ENCODE data around the gene BTBD9. TPM values are rescaled to one million over a fixed set of nuclear protein-coding genes. Genes with fewer than 3 reads are reported as not detected.

Gene BTBD9
- total RNA-seq, 1 experiment from 2014 or later, result 8.9 TPM

GRCh38 chr6:38155144-38155543 lies 484.6 kb downstream of the BTBD9 start:
- Histone ChIP-seq H3K56ac (ENCODE audit: insufficient read length, low read depth, low read length) (no peak overlapping the region), H3K23me2 (ENCODE audit: insufficient read length, low read depth, low read length, poor library complexity, severe bottlenecking) (no peaks in the 10 kb centered on the region), H4K5ac (ENCODE audit: insufficient read length, low read depth, low read length) (no peak overlapping the region), H3K27ac (ENCODE audit: insufficient read length, low read depth, low read length) (no peak overlapping the region), H3T11ph (ENCODE audit: low read length) (no peak overlapping the region), H3K27me3 (ENCODE audit: insufficient read depth, low read length) (no peaks in the 10 kb centered on the region), H3K79me1 (ENCODE audit: insufficient read depth, low read depth, low read length, poor library complexity, severe bottlenecking) (no peaks in the 10 kb centered on the region), H3K4me1 (ENCODE audit: insufficient read depth, low read length) (no peaks in the 10 kb centered on the region), H2BK12ac (ENCODE audit: insufficient read length, low read depth, low read length) (no peak overlapping the region), H4K91ac (ENCODE audit: insufficient read length, low read depth, low read length) (no peak overlapping the region), H3K4ac (ENCODE audit: low read depth, low read length) (no peak overlapping the region), H3K9ac (ENCODE audit: extremely low read depth, insufficient read length, low read length) (no peak overlapping the region), H3K4me2 (ENCODE audit: insufficient read depth, insufficient read length, low read length) (no peak overlapping the region), H3K23ac (ENCODE audit: insufficient read length, low read depth, low read length) (no peak overlapping the region), H2BK20ac (ENCODE audit: low read depth, low read length, poor library complexity, severe bottlenecking) (no peak overlapping the region), H2BK15ac (ENCODE audit: low read depth, low read length) (no peak overlapping the region), H4K20me1 (ENCODE audit: control insufficient read depth, insufficient read depth, insufficient read length) (no peaks in the 10 kb centered on the region), H3K9me3 (ENCODE audit: control insufficient read depth, low read depth, low read length) (no peaks in the 10 kb centered on the region), H4K8ac (replicated peaks; ENCODE audit: insufficient read length, low read depth, low read length) (no peak overlapping the region), H3K18ac (ENCODE audit: insufficient read length, low read depth, low read length) (no peak overlapping the region), H3K79me2 (ENCODE audit: insufficient read depth, low read length) (no peaks in the 10 kb centered on the region), H2BK5ac (ENCODE audit: insufficient read length, low read length) (no peak overlapping the region), H3K14ac (ENCODE audit: insufficient read depth, low read length) (no peak overlapping the region), H2AK5ac (ENCODE audit: insufficient read length, low read length) (no peak overlapping the region), H2BK120ac (ENCODE audit: low read depth, low read length, poor library complexity, severe bottlenecking) (no peak overlapping the region), H2AFZ (ENCODE audit: low read length) (no peak overlapping the region)
- no peaks in the 10 kb centered on the region for H3K9me3 Mint-ChIP-seq
- no peak overlapping the region for H3K4me3 Mint-ChIP-seq
- WGBS (ENCODE audit: extremely low coverage, insufficient read length, low lambda C conversion rate), result no CpG with 5 or more reads among the region's 9 CpGs
- H3K27ac Mint-ChIP-seq, result peak overlapping the region; percentile 14 to 71 (median 69); a peak in 5 of 7 replicates
- H3K27me3 Mint-ChIP-seq (ENCODE audit: low read depth), result no peaks in the 10 kb centered on the region; the same call in 1 of the 2 replicates
- DNase-seq, result no peak
- H3K36me3 Mint-ChIP-seq (ENCODE audit: insufficient read depth in 1 of 3, low read depth in 3 of 3), result peaks cover 0 to 7% (median 0%) of the 10 kb centered on the region in 3 experiments; a peak in 2 of 7 replicates
- no peak for TF ChIP-seq CTCF (conservative IDR thresholded peaks at IDR 0.05)
- H3K4me1 Mint-ChIP-seq, result peaks cover 2 to 11% of the 10 kb centered on the region in 2 experiments; a peak in 3 of 4 replicates

Measured in H9 (cell line).